ENCODE data around the gene CACNA1C. TPM values are rescaled to one million over a fixed set of nuclear protein-coding genes. Genes with fewer than 3 reads are reported as not detected.

The CACNA1C gene
- total and polyA plus RNA-seq, 5 donors from 2014 or later, result 0.02 to 0.14 (median 0.10) TPM

- Histone ChIP-seq H3K9me3 (ENCODE audit: control insufficient read depth in 2 of 2, low read length in 2 of 2) (no peaks in the 10 kb centered on the region), H3K4me3 (ENCODE audit: low read depth, low read length) (no peak overlapping the region), H3K27me3 (ENCODE audit: control insufficient read depth, insufficient read depth, low read length) (no peaks in the 10 kb centered on the region), H3K27ac (ENCODE audit: insufficient read depth, low read length, poor library complexity, severe bottlenecking) (no peak overlapping the region), H3K36me3 (ENCODE audit: control insufficient read depth, insufficient read depth, low read length) (no peaks in the 10 kb centered on the region), H3K4me1 (ENCODE audit: control insufficient read depth, insufficient read depth, low read length, poor library complexity, severe bottlenecking) (no peaks in the 10 kb centered on the region)
- H3K4me3 Mint-ChIP-seq, result no peak overlapping the region
- ATAC-seq (ENCODE audit: low read depth in 2 of 2) (no peak), DNase-seq (no peak)
- H3K9me3 Mint-ChIP-seq, result peaks cover 0 to 4% (median 0%) of the 10 kb centered on the region in 7 donors
- no peak overlapping the region for H3K27ac Mint-ChIP-seq
- no peaks in the 10 kb centered on the region for H3K4me1 Mint-ChIP-seq
- peaks cover 4% of the 10 kb centered on the region for H3K27me3 Mint-ChIP-seq
- no peaks in the 10 kb centered on the region for H3K36me3 Mint-ChIP-seq
Measured at GRCh38 chr12:2402073-2402579, 349.3 kb downstream of the CACNA1C start.

- H3K4me1 Mint-ChIP-seq, result no peaks in the 10 kb centered on the region
- Histone ChIP-seq H3K27ac (ENCODE audit: insufficient read depth, low read length, poor library complexity, severe bottlenecking) (no peak overlapping the region), H3K4me3 (ENCODE audit: low read depth, low read length) (no peak overlapping the region), H3K36me3 (ENCODE audit: control insufficient read depth, insufficient read depth, low read length) (no peaks in the 10 kb centered on the region), H3K9me3 (ENCODE audit: control insufficient read depth in 2 of 2, low read length in 2 of 2) (no peaks in the 10 kb centered on the region), H3K27me3 (ENCODE audit: control insufficient read depth, insufficient read depth, low read length) (no peaks in the 10 kb centered on the region), H3K4me1 (ENCODE audit: control insufficient read depth, insufficient read depth, low read length, poor library complexity, severe bottlenecking) (no peaks in the 10 kb centered on the region)
- peaks cover 4% of the 10 kb centered on the region for H3K27me3 Mint-ChIP-seq
- no peak overlapping the region for H3K4me3 Mint-ChIP-seq
- H3K36me3 Mint-ChIP-seq, result no peaks in the 10 kb centered on the region
- H3K9me3 Mint-ChIP-seq, result peaks cover 0 to 4% (median 0%) of the 10 kb centered on the region in 7 donors
- no peak overlapping the region for H3K27ac Mint-ChIP-seq
- DNase-seq (no peak), ATAC-seq (ENCODE audit: low read depth in 2 of 2) (no peak)
Measured at GRCh38 chr12:2403221-2403976, 350.6 kb downstream of the CACNA1C start.

- no peaks in the 10 kb centered on the region for H3K9me3 ChIP-seq (ENCODE audit: control insufficient read depth in 2 of 2, low read length in 2 of 2)
- no peaks in the 10 kb centered on the region for H3K27me3 ChIP-seq (ENCODE audit: control insufficient read depth, insufficient read depth, low read length)
- Mint-ChIP-seq H3K27ac (no peak overlapping the region), H3K27me3 (peaks cover 4% of the 10 kb centered on the region), H3K4me3 (no peak overlapping the region), H3K4me1 (no peaks in the 10 kb centered on the region), H3K9me3 (peaks cover 0 to 4% (median 0%) of the 10 kb centered on the region in 7 donors), H3K36me3 (no peaks in the 10 kb centered on the region)
- no peaks in the 10 kb centered on the region for H3K4me1 ChIP-seq (ENCODE audit: control insufficient read depth, insufficient read depth, low read length, poor library complexity, severe bottlenecking)
- H3K4me3 ChIP-seq (ENCODE audit: low read depth, low read length), result no peak overlapping the region
- DNase-seq (no peak), ATAC-seq (ENCODE audit: low read depth in 2 of 2) (no peak)
- H3K27ac ChIP-seq (ENCODE audit: insufficient read depth, low read length, poor library complexity, severe bottlenecking), result no peak overlapping the region
- H3K36me3 ChIP-seq (ENCODE audit: control insufficient read depth, insufficient read depth, low read length), result no peaks in the 10 kb centered on the region
Measured at GRCh38 chr12:2405039-2405438, 352.3 kb downstream of the CACNA1C start.

- H3K4me3 ChIP-seq (ENCODE audit: low read depth, low read length), result no peak overlapping the region
- H3K9me3 ChIP-seq (ENCODE audit: control insufficient read depth in 2 of 2, low read length in 2 of 2), result no peaks in the 10 kb centered on the region
- Mint-ChIP-seq H3K27ac (no peak overlapping the region), H3K36me3 (no peaks in the 10 kb centered on the region), H3K4me1 (no peaks in the 10 kb centered on the region), H3K27me3 (peaks cover 4% of the 10 kb centered on the region), H3K4me3 (no peak overlapping the region), H3K9me3 (peaks cover 0 to 4% (median 0%) of the 10 kb centered on the region in 7 donors)
- no peak overlapping the region for H3K27ac ChIP-seq (ENCODE audit: insufficient read depth, low read length, poor library complexity, severe bottlenecking)
- no peaks in the 10 kb centered on the region for H3K27me3 ChIP-seq (ENCODE audit: control insufficient read depth, insufficient read depth, low read length)
- no peak for ATAC-seq (ENCODE audit: low read depth in 2 of 2)
- H3K4me1 ChIP-seq (ENCODE audit: control insufficient read depth, insufficient read depth, low read length, poor library complexity, severe bottlenecking), result no peaks in the 10 kb centered on the region
- H3K36me3 ChIP-seq (ENCODE audit: control insufficient read depth, insufficient read depth, low read length), result no peaks in the 10 kb centered on the region
- no peak for DNase-seq
Measured at GRCh38 chr12:2406903-2407302, 354.1 kb downstream of the CACNA1C start.

- ATAC-seq (ENCODE audit: low read depth in 2 of 2), result no peak
- Histone ChIP-seq H3K27me3 (ENCODE audit: control insufficient read depth, insufficient read depth, low read length) (no peaks in the 10 kb centered on the region), H3K4me1 (ENCODE audit: control insufficient read depth, insufficient read depth, low read length, poor library complexity, severe bottlenecking) (no peaks in the 10 kb centered on the region), H3K36me3 (ENCODE audit: control insufficient read depth, insufficient read depth, low read length) (no peaks in the 10 kb centered on the region), H3K27ac (ENCODE audit: insufficient read depth, low read length, poor library complexity, severe bottlenecking) (no peak overlapping the region), H3K9me3 (ENCODE audit: control insufficient read depth in 2 of 2, low read length in 2 of 2) (no peaks in the 10 kb centered on the region), H3K4me3 (ENCODE audit: low read depth, low read length) (no peak overlapping the region)
- no peaks in the 10 kb centered on the region for H3K36me3 Mint-ChIP-seq
- H3K27ac Mint-ChIP-seq, result no peak overlapping the region
- DNase-seq, result no peak
- H3K4me3 Mint-ChIP-seq, result no peak overlapping the region
- H3K9me3 Mint-ChIP-seq, result peaks cover 0 to 4% (median 0%) of the 10 kb centered on the region in 7 donors
- H3K27me3 Mint-ChIP-seq, result peaks cover 4% of the 10 kb centered on the region
- no peaks in the 10 kb centered on the region for H3K4me1 Mint-ChIP-seq
Measured at GRCh38 chr12:2408262-2408661, 355.5 kb downstream of the CACNA1C start.

- Mint-ChIP-seq H3K27ac (no peak overlapping the region), H3K9me3 (peaks cover 0 to 4% (median 0%) of the 10 kb centered on the region in 7 donors), H3K4me1 (no peaks in the 10 kb centered on the region), H3K36me3 (no peaks in the 10 kb centered on the region), H3K27me3 (no peaks in the 10 kb centered on the region), H3K4me3 (no peak overlapping the region)
- Histone ChIP-seq H3K27ac (ENCODE audit: insufficient read depth, low read length, poor library complexity, severe bottlenecking) (no peak overlapping the region), H3K4me1 (ENCODE audit: control insufficient read depth, insufficient read depth, low read length, poor library complexity, severe bottlenecking) (no peaks in the 10 kb centered on the region), H3K27me3 (ENCODE audit: control insufficient read depth, insufficient read depth, low read length) (no peaks in the 10 kb centered on the region), H3K9me3 (ENCODE audit: control insufficient read depth in 2 of 2, low read length in 2 of 2) (no peaks in the 10 kb centered on the region), H3K4me3 (ENCODE audit: low read depth, low read length) (no peak overlapping the region), H3K36me3 (ENCODE audit: control insufficient read depth, insufficient read depth, low read length) (no peaks in the 10 kb centered on the region)
- DNase-seq (no peak), ATAC-seq (ENCODE audit: low read depth in 2 of 2) (no peak)
Measured at GRCh38 chr12:2409656-2410265, 357.0 kb downstream of the CACNA1C start.

GRCh38 chr12:2410496-2410895, 357.7 kb downstream of the CACNA1C start:
- no peak for DNase-seq
- H3K36me3 Mint-ChIP-seq, result no peaks in the 10 kb centered on the region
- no peak overlapping the region for H3K27ac Mint-ChIP-seq
- no peak overlapping the region for H3K4me3 Mint-ChIP-seq
- Histone ChIP-seq H3K27ac (ENCODE audit: insufficient read depth, low read length, poor library complexity, severe bottlenecking) (no peak overlapping the region), H3K4me3 (ENCODE audit: low read depth, low read length) (no peak overlapping the region), H3K4me1 (ENCODE audit: control insufficient read depth, insufficient read depth, low read length, poor library complexity, severe bottlenecking) (no peaks in the 10 kb centered on the region), H3K27me3 (ENCODE audit: control insufficient read depth, insufficient read depth, low read length) (no peaks in the 10 kb centered on the region), H3K9me3 (ENCODE audit: control insufficient read depth in 2 of 2, low read length in 2 of 2) (no peaks in the 10 kb centered on the region), H3K36me3 (ENCODE audit: control insufficient read depth, insufficient read depth, low read length) (no peaks in the 10 kb centered on the region)
- no peaks in the 10 kb centered on the region for H3K27me3 Mint-ChIP-seq
- peaks cover 0 to 4% (median 0%) of the 10 kb centered on the region in 7 donors for H3K9me3 Mint-ChIP-seq
- H3K4me1 Mint-ChIP-seq, result no peaks in the 10 kb centered on the region
- no peak for ATAC-seq (ENCODE audit: low read depth in 2 of 2)
